ENCODE data around the gene IMPA2.
"Not testable (repeated sequence)": the region's sequence is repeated elsewhere in the genome, so short reads cannot be mapped to it uniquely, and the experiment has no call there.

IMPA2 gene

GRCh38 chr18:11981192-11981542 is at the start of gene IMPA2:
TSS of gene IMPA2 (plus strand) at chr18:11981507. CDS start at chr18:11981670, 163 bp downstream.
- DNase-seq = no peak

- DNase-seq = no peak
These were observed 48.9 kb upstream of the IMPA2 start for GRCh38 chr18:11932393-11932792.

GRCh38 chr18:11937874-11938478 is 43.3 kb upstream of the IMPA2 start:
- DNase-seq = peak; percentile 87

GRCh38 chr18:11940956-11941355 is 40.4 kb upstream of the IMPA2 start:
- no peak for DNase-seq

- DNase-seq = peak; percentile 65
These were observed 37.8 kb upstream of the IMPA2 start for GRCh38 chr18:11943551-11943950.

DNA sequence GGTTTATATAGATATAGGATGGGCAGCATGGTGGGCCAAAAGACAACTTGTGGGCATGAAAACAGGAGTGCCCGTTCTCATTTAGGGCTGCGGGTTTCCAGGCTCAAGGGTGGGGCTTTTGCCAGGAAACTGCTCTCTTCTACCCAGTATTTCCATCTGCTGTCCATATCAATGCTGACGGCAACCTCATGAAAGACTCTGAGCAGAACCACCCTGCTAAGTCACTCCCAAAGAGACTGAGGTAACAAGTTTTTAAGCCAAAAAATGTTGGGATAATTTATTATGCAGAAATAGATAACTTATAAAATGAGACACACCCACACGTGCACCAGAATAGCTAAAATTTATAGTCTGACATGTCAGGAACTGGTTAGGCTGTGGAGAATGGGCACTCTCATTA is 37.1 kb upstream of the IMPA2 start:
- peak; percentile 89 for DNase-seq

DNA sequence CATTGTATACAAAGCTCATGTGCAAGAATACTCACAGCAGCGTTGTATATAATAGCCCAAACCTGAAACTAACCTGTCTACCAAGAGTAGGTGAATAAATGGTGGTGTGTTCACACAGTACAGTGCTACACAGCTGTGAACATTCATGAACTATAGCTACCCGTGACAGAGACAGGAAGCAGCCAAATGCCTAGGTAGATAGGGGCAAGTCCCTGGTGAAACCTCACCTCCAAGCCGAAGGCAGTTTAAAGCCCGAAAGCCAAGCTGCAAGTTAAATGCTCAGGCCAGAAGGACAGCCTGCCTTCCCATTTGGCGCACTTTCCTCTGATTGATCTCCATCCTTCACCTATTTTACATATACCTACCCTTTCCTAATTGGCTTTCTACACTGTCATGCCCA is 36.5 kb upstream of the IMPA2 start:
- DNase-seq = no peak

DNA sequence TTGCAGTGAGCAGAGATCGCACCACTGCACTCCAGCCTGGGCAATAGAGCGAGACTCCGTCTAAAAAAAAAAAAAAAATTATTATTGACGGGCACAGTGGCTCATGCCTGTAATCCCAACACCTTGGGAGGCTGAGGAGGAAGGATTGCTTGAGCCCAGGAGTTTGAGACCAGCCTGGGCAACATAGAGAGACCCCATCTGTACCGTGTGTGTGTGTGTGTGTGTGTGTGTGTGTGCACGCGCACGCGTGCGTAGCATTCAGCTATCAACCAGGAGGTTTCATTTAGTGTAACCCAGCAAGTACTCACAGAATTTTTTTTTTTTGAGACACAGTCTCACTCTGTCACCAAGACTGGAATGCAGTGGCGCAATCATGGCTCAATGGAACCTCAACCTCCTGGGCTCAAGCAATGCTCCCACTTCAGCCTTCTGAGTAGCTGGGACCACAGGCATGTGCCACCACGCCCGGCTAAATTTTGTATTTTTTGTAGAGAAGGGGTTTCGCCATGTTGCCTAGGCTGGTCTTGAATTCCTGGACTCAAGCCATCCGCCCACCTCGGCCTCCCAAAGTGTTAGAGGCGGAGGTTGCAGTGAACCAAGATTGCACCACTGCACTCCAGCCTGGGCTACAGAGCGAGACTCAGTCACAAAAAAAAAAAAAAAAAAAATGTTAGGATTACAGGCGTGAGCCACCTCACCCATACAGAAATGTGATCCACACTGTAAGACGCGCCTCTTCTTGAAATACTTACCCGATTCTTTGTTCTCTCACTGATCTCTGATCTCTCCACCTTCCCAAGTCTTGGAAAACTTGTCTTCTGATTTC is 35.3 kb upstream of the IMPA2 start:
- DNase-seq = not testable (repeated sequence)

- peak; percentile 82 for DNase-seq
These were observed 34.6 kb upstream of the IMPA2 start for GRCh38 chr18:11946756-11947155.

DNA sequence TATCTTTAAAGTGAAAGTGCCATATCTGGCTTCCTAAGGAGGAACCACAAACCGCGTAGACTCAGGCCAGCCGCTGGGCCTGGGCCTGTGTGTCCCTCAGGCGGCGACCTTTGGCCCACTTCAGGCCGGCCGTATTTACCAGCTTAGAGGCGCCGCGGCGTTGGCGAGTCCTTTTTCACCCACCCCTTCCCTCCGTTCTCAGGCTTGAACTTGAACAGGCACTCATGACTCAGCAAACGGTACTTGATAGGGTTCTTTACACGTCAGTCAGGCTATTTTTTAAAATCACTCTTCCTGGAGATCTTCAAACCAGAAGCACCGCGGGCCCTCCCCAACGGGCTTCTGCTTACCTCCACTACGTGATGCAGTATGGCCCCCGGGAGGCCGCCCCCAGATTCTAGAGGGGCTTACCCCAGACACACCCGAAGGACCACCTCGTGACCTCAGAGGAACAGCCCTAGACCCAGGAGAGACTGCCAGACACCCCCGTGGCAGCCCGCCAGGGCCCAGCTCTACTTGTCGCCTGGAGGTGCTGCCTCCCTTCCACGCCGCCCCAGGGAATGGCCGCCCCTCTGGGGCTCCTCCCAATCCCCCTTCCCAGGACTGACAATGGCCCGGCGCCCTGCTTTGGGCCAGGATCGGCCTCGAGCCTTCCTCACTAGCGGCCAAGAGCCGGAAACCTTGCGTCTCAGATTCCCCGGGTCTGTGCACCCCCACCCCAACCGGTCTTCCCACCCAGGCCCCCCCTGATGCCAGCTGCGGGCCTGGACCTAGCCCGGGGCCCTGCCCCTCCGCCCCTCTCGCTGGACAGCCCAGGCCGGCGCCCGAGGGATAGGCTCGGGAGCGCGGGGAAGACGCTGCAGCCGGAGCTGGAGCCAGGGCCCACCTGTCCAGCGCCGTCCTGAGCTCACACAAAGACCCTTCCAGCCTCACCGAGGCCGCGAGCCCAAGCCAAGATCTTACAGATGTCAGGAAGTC is 33.8 kb upstream of the IMPA2 start:
- peak; percentile 99 for DNase-seq

DNA sequence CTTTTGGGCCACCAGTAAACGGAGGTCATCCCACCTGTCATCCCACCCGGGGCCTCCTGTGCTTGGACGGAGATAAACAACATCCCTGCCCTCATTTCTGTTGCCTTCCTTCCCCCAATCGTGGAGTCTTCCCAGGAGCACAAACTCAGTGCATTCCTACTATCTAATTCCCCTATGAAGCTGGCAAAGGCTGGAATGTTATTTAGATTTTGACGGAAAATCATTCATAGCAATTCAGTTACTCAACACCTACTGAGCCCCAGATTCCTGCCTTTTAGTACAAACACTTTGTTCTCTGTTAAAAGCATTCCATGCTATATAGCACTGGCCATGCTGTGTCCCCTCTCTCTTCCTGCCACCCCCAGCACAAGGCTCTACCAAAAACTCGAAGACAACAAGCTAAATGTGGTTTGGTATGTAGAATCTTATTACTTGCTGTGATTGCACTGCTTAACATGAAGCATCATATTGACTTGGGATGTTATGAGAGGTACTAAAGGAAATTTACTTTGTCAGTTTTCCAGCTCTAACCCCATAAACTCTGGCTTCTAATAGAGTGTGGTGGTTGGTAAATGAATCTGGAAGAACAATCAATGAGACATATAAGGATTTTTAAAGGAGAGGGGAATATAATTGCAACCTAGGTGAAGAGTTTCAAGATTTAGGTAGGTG is 32.3 kb upstream of the IMPA2 start:
- no peak for DNase-seq

DNA sequence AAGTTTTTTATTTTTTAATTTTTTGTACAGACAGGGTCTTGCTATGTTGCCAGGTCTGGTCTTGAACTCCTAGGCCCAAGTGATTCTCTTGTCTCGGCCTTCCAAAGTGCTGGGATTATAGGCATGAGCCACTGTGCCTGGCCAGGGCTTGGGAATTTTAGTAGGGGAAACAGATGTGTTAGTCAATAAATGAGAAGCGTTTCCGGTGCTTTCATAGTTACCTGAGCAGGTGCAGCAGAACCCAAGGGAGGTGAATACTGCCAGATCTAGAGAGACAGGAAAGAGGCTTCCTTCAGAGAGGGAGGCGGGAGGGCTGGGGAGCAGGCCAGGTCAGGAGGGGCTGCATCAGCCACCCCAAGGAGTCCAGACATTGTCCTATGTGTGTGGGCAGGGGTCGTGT is 30.5 kb upstream of the IMPA2 start:
- DNase-seq = no peak

DNA sequence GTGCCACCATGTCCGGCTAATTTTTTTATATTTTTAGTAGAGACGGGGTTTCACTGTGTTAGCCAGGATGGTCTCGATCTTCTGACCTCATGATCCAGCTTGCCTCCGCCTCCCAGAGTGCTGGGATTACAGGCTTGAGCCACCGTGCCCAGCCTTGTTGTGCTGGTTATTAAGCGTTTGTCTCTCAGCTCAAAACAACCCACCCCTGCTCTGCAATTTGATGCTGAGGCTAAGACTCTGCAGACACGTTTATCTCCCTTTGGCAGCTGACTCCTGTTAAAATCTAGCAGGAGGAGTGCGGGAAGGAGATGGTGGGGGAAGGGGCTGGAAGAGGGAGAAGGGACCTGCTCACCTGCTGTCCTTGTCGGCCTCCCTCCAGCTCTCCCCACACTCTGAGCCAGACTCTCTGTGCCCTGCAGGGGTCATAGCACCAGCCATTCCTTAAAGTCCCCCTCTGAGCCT is 29.9 kb upstream of the IMPA2 start:
- DNase-seq = peak; percentile 46

GRCh38 chr18:11953113-11953512 is 28.2 kb upstream of the IMPA2 start:
- peak; percentile 38 for DNase-seq

- peak; percentile 61 for DNase-seq
These were observed 25.9 kb upstream of the IMPA2 start for GRCh38 chr18:11955239-11956029.

GRCh38 chr18:11956371-11957308 is 24.7 kb upstream of the IMPA2 start:
- peak; percentile 13 for DNase-seq

DNA sequence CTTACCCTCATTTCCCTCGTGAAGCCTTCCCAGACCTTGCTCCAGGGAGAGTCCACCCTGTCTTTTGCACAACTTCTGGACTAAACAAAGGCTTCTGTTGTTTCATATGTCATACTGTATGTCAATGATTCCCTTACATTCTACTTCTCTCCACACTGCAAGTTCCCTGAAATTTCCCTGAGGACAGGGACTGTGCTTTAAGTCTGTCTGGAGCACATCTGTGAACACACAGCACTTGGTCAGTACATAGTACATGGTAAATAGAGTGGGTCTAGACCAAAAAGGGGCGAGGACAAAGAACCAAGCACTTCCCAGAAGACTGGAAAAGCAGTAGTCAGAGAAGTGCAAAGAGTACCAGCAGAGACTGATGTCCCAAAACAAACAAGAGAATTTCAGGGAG is 23.7 kb upstream of the IMPA2 start:
- DNase-seq = no peak

GRCh38 chr18:11959651-11960050 is 21.7 kb upstream of the IMPA2 start:
- DNase-seq = not testable (repeated sequence)

- DNase-seq = no peak
These were observed 20.4 kb upstream of the IMPA2 start for GRCh38 chr18:11960743-11961380.

DNA sequence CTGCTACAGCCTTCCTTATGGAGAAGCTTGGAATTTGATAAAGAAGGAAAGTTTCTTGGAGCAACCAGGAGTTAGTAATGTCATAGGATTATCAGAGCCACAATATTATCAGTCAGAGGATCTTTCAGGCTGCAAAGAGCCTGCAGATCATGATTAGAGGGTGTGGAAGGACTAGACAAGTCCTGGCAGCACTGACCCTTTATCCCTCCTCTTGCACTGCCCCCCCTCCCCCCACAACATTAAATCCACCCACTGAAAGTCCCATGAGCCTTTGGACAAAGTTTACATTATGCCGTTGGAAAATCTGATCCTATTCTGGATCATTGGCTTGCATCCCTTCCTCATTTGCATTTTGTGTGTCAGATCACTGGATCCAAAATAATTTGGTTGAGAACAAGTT is 18.7 kb upstream of the IMPA2 start:
- DNase-seq = no peak
